HG03196 (cell line): ENCODE measurements around the gene DHH.

Experiments used
- ATAC-seq: cut with Tn5 transposase; IDR thresholded peaks from one replicate; pipeline ENCODE4 v1.9.1; 2021; ENCODE audit not compliant: unreplicated experiment

DHH gene

DNA sequence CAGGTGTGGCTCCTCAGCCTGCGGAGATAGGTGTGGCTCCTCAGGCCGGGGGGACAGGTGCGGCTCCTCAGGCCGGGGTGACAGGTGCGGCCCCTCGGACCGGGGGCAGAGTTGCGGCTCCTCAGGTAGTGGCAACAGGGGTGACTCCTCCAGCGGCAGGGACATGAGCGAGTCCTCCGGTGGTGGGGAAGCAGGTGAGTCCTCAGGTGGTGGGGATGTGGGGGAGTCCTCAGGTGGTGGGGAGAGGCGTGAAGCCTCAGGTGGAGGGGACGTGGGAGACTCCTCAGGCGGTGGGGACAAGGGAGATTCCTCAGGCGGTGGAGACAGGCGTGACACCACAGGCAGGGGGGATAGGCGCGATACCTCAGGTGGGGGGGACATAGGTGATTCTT is 43.2 kb downstream of the DHH start:
- no peak for ATAC-seq

- no peak for ATAC-seq
Observed at GRCh38 chr12:49050507-49051372, 43.9 kb downstream of the DHH start.

- no peak for ATAC-seq
Observed at GRCh38 chr12:49049566-49050224, 44.9 kb downstream of the DHH start.

DNA sequence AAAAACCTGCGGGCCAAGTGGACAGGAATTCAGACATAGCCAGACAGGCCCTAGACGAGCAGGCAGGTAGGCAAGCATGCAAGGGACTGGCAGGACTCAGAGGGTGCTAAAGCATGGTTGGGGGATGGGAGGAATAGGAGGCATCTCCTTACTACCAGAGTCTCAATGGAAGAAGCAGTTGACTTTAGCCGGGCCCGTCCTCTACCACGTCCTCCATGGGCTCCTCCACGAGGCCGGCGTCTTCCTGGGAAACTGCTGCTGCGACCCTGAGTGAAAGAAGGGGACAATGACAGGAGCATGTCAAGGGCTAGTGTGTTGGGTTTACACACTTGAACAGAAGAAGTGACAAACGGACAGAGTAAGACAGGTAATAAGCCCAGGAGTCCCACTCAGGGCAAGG is 45.6 kb downstream of the DHH start:
- no peak for ATAC-seq

DNA sequence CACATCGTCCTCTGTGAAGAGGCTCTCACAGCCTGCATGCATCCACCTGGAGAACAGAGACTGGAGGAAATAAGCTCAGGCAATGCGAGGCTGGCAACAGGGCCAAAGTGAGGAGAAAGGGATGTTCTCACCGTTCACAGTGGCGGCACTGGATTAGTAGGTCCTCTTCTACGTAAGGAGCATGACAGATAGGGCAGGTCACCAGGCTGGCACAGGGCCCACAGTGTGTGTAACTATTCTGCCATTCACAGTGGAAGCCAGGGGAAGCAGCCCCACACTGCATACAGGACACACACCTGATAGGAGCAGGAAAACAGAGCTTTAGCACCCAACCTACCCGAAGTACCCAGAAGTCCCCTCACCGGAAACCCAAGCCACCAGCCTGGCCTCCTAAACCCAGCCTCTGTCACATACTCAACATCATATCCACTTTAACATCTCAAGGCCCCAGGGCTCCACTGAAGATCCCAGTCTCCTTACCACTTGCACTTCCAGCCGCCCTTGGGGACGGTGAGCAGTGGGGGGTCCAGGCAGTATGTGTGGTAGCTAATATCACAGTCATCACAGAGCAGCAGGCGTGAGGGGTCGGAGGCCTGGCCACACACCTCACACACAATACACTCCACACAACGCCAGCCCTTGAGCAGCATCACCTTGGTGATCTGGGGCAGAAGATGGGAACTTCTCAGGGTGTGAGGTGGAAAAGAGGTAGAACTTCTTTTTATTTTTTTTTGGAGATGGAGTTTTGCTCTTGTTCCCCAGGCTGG is 48.3 kb downstream of the DHH start:
- no peak for ATAC-seq

GRCh38 chr12:49044660-49045059 is 49.9 kb downstream of the DHH start:
- no peak for ATAC-seq

GRCh38 chr12:49043856-49044258 is 50.7 kb downstream of the DHH start:
- no peak for ATAC-seq

DNA sequence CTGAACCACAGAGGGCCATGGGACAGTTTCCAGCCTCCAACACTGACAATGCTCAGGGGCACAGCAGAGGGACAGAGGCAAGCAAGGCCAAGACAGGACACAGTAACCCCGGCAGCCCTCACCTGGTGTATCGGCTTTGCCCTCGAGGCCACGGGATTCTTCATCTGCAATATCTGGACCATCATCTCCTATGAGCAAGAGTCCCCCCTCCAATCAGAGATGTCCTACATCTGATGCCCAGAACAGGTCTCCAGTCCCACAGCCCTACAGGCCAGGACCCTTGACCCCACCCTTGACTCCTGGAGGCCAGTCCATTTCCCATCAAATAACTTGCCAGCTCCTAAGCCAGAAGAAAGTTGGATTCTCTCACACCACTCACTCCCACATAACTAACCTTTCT is 51.4 kb downstream of the DHH start:
- no peak for ATAC-seq

GRCh38 chr12:49041881-49042484 is 52.6 kb downstream of the DHH start:
- ATAC-seq, result no peak

GRCh38 chr12:49041036-49041880 is 53.3 kb downstream of the DHH start:
- ATAC-seq, result no peak

DNA sequence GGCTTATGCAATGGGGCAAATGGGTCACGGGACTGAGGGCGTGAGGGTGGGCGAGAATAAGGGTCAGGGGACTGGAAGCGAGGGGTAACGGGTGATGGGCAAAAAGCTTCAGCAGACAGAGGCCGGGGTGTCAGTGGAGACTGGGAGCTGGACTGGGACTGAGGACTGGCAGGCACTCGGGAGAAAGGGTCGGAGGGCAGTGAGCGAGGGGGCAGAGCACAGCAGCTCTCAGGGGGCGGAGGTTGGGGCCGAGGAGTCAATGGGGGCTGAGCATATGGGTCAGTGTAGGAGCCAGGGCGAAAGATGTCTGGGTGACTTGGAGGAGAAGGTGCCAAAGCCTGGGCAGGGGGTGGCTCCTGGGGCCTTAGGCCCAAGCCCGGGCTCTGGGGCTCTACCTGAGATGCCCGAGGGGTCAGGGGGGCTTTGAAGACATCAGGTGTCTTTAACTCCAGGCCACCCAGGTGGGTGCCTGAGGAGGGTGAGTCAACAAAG is 54.2 kb downstream of the DHH start:
- ATAC-seq, result no peak

- no peak for ATAC-seq
Observed at GRCh38 chr12:49039421-49040363, 54.9 kb downstream of the DHH start.

- ATAC-seq, result no peak
Observed at GRCh38 chr12:49038291-49038955, 56.2 kb downstream of the DHH start.

DNA sequence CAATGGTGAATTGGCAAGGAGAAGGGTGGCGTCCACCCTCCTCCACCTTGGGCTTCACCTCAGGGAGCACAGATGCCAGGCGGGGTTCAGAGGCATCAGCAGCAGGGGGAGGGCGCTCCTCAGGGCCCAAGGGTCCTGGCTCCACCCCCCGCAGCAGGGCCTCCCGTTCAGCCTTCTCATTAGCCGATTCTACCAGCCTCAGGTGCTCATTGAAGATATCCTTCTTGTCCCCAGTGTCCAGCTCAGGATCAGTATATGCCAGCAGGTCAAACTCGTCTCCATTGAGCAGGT is 56.7 kb downstream of the DHH start:
- ATAC-seq, result no peak

DNA sequence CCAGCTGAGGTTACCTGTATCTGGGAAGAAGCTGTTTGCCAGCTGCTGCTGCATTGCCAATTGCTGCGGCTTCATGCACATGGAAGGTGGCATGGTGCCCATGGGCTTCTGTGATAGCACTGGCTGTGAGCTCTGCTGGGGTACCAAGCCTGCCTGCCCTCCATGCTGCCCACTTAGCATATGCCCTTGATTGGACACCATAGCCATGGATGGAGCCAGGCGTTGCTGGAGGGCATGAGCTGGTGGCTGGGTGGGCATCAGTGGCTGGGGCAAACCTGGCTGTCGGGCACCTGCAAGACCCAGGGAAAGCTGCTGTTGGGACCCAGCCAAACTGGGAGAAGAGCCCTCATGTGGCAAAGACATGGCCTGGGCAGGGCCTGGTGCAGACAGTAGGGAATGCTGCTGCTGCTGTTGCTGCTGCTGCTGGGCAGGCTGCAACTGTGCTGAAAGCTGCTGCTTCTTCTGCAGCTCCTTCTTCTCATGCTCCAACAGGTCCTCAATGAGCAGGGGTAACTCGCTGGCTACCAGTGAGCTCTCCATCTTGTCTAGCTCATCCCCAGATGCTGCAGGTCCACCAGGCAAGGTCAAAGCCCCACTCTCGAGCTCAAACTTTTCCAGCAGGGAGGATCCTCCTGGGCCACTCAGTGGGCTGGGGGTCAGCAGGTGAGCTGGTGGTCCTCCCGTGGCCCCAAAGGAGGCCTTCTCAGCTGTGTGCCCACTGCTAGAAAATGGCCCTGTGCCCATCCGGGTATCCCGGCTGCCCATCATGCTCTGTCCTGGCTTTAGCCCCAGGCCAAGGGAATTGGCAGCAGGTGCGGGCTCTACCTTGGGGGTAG is 57.3 kb downstream of the DHH start:
- no peak for ATAC-seq
